Ovary (tissue), 3 donors: ENCODE data around the gene POLA1.

ENCODE experiments used
- EP300 ChIP-seq: sonication (generic); formaldehyde crosslinking; IDR thresholded peaks from one replicate; pipeline ENCODE4 v1.6.1; 2017; ENCODE audit warnings: antibody characterized with exemption
- POLR2A ChIP-seq: fragments of 450-650 bp; IDR thresholded peaks from one replicate; pipeline ENCODE4 v1.6.1; 2017; ENCODE audit warnings: antibody characterized with exemption, mild to moderate bottlenecking, moderate library complexity
- TF ChIP-seq, protein P1 (sequence below), 3 donors: fragments of 450-650 bp in 2 of 3; fragments of 200-600 bp in 1 of 3; IDR thresholded peaks; one replicate each; pipeline versions ENCODE4 v1.5.1 to v1.8.0; 2016 to 2022; ENCODE audit warnings: antibody characterized with exemption in 3 of 3, mild to moderate bottlenecking in 1 of 3
- donor health status: DM: no; HTN: no; CAD: no.

DNA sequence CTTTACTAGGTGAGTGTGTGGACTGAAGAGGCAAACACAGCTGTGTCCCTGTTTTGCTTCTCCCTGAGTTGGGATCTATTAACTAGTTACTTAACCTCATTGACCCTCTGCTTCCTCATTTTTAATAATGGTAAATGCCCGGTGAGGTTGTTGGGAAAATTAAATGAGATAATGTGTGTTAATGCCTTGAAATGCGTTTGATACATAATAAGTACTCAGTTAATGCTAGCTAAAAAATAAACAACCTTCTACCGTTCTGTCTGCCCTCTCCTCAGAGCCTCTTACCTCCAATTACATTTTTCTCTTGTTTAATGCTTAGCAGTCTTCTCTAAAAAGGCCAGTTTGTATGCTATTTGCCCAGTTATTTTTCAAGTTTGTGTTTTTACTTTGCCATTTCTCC, 70.3 kb downstream of the POLA1 start:
- TF ChIP-seq, protein P1, sequence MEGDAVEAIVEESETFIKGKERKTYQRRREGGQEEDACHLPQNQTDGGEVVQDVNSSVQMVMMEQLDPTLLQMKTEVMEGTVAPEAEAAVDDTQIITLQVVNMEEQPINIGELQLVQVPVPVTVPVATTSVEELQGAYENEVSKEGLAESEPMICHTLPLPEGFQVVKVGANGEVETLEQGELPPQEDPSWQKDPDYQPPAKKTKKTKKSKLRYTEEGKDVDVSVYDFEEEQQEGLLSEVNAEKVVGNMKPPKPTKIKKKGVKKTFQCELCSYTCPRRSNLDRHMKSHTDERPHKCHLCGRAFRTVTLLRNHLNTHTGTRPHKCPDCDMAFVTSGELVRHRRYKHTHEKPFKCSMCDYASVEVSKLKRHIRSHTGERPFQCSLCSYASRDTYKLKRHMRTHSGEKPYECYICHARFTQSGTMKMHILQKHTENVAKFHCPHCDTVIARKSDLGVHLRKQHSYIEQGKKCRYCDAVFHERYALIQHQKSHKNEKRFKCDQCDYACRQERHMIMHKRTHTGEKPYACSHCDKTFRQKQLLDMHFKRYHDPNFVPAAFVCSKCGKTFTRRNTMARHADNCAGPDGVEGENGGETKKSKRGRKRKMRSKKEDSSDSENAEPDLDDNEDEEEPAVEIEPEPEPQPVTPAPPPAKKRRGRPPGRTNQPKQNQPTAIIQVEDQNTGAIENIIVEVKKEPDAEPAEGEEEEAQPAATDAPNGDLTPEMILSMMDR (IDR thresholded peaks at IDR 0.05), result no peak
- TF ChIP-seq POLR2A (no peak), EP300 (no peak)
